Suprapubic skin (tissue), 4 donors: ENCODE data around the gene MED13L. TPM values are rescaled to one million over a fixed set of nuclear protein-coding genes. Genes with fewer than 3 reads are reported as not detected.

ENCODE experiments used
- DNase-seq, 2 donors: peaks; one replicate each; pipeline ENCODE4 v3.0.0-alpha.2; 2019; ENCODE audit warnings: low spot score in 2 of 2
- H3K27ac ChIP-seq: fragments of 200-600 bp; sonication (generic); one replicate; pipeline ENCODE4 v1.5.1; 2019
- H3K27me3 ChIP-seq: fragments of 200-600 bp; sonication (generic); one replicate; pipeline ENCODE4 v1.5.1; 2019
- H3K36me3 ChIP-seq: fragments of 200-600 bp; sonication (generic); one replicate; pipeline ENCODE4 v1.5.1; 2019
- H3K4me1 ChIP-seq: fragments of 200-600 bp; sonication (generic); one replicate; pipeline ENCODE4 v1.5.1; 2019
- H3K4me3 ChIP-seq: fragments of 200-600 bp; sonication (generic); one replicate; pipeline ENCODE4 v1.5.1; 2019; ENCODE audit warnings: mild to moderate bottlenecking
- H3K9me3 ChIP-seq: fragments of 200-600 bp; sonication (generic); one replicate; pipeline ENCODE4 v1.5.1; 2019
- CTCF ChIP-seq, 2 donors: fragments of 200-600 bp in 1 of 2; fragments of 450-650 bp in 1 of 2; sonication (generic) in 1 of 2; IDR thresholded peaks; one replicate each; pipeline ENCODE4 v1.5.1; 2016 to 2019; ENCODE audit warnings: antibody characterized with exemption in 2 of 2, mild to moderate bottlenecking in 1 of 2, moderate library complexity in 1 of 2
- EP300 ChIP-seq: sonication (generic); formaldehyde crosslinking; IDR thresholded peaks from one replicate; pipeline ENCODE4 v1.6.1; 2017; ENCODE audit warnings: antibody characterized with exemption
- POLR2A ChIP-seq, 2 donors: fragments of 450-650 bp; IDR thresholded peaks; one replicate each; pipeline ENCODE4 v1.6.1; 2017; ENCODE audit warnings: antibody characterized with exemption in 2 of 2, mild to moderate bottlenecking in 2 of 2, moderate library complexity in 2 of 2
- POLR2AphosphoS5 ChIP-seq, 3 donors: sonication (generic); formaldehyde crosslinking; IDR thresholded peaks; one replicate each; pipeline ENCODE4 v1.6.1; 2017; ENCODE audit warnings: antibody characterized with exemption in 3 of 3
- WGBS: methylation state at CpG from one replicate; pipeline ENCODE4 v1.1.5; 2018; 5-methylcytosine and 5-hydroxymethylcytosine counted together
- total RNA-seq, 4 donors: library from RNA; depleted of rRNA; stranded (reverse); fragments of >200 nt; gene quantifications; one replicate each; pipeline ENCODE4 v1.1.0, GENCODE V29; 2016

Gene MED13L
- total RNA-seq, 4 donors from 2014 or later, result 173 to 418 (median 228) TPM

GRCh38 chr12:116209503-116209902, 68.0 kb downstream of the MED13L start:
- no peak for DNase-seq
- Histone ChIP-seq H3K27ac (no peak overlapping the region), H3K4me3 (no peak overlapping the region), H3K27me3 (no peaks in the 10 kb centered on the region), H3K9me3 (no peaks in the 10 kb centered on the region), H3K4me1 (peaks cover 28% of the 10 kb centered on the region), H3K36me3 (no peaks in the 10 kb centered on the region)
- no peak for TF ChIP-seq CTCF (IDR thresholded peaks at IDR 0.05)
- no peak for TF ChIP-seq POLR2A (IDR thresholded peaks at IDR 0.05)
- no peak for TF ChIP-seq POLR2AphosphoS5 (IDR thresholded peaks at IDR 0.05)
- no peak for TF ChIP-seq EP300
- WGBS, result 87% methylated on average over 2 of the region's 2 CpGs

GRCh38 chr12:116207274-116207673, 70.2 kb downstream of the MED13L start:
- Histone ChIP-seq H3K4me3 (no peak overlapping the region), H3K4me1 (peaks cover 29% of the 10 kb centered on the region), H3K36me3 (no peaks in the 10 kb centered on the region), H3K9me3 (no peaks in the 10 kb centered on the region), H3K27me3 (no peaks in the 10 kb centered on the region), H3K27ac (no peak overlapping the region)
- WGBS, result 95% methylated on average over 3 of the region's 3 CpGs
- no peak for DNase-seq
- no peak for TF ChIP-seq EP300
- no peak for TF ChIP-seq POLR2A (IDR thresholded peaks at IDR 0.05)
- TF ChIP-seq POLR2AphosphoS5 (IDR thresholded peaks at IDR 0.05), result no peak
- TF ChIP-seq CTCF (IDR thresholded peaks at IDR 0.05), result no peak

GRCh38 chr12:116206828-116207227, 70.7 kb downstream of the MED13L start:
- Histone ChIP-seq H3K36me3 (no peaks in the 10 kb centered on the region), H3K4me1 (peaks cover 28% of the 10 kb centered on the region), H3K27me3 (no peaks in the 10 kb centered on the region), H3K9me3 (no peaks in the 10 kb centered on the region), H3K27ac (no peak overlapping the region), H3K4me3 (no peak overlapping the region)
- TF ChIP-seq CTCF (IDR thresholded peaks at IDR 0.05), result no peak
- TF ChIP-seq EP300, result no peak
- no peak for TF ChIP-seq POLR2A (IDR thresholded peaks at IDR 0.05)
- WGBS, result 93% methylated on average over 3 of the region's 3 CpGs
- DNase-seq, result no peak

- H3K9me3 ChIP-seq, result no peaks in the 10 kb centered on the region
- no peak overlapping the region for H3K27ac ChIP-seq
- peaks cover 35% of the 10 kb centered on the region for H3K4me1 ChIP-seq
- no peaks in the 10 kb centered on the region for H3K27me3 ChIP-seq
- TF ChIP-seq CTCF (IDR thresholded peaks at IDR 0.05) (no peak), POLR2A (IDR thresholded peaks at IDR 0.05) (no peak), POLR2AphosphoS5 (IDR thresholded peaks at IDR 0.05) (no peak), EP300 (no peak)
- WGBS, result 92% methylated on average over 3 of the region's 3 CpGs
- no peak overlapping the region for H3K4me3 ChIP-seq
- DNase-seq, result no peak
- H3K36me3 ChIP-seq, result no peaks in the 10 kb centered on the region
Measured at GRCh38 chr12:116204785-116205184, 72.7 kb downstream of the MED13L start.

GRCh38 chr12:116204169-116204568, 73.3 kb downstream of the MED13L start:
- Histone ChIP-seq H3K27me3 (no peaks in the 10 kb centered on the region), H3K4me3 (no peak overlapping the region), H3K4me1 (peaks cover 35% of the 10 kb centered on the region), H3K27ac (no peak overlapping the region), H3K36me3 (no peaks in the 10 kb centered on the region), H3K9me3 (no peaks in the 10 kb centered on the region)
- TF ChIP-seq EP300 (no peak), POLR2A (IDR thresholded peaks at IDR 0.05) (no peak), CTCF (IDR thresholded peaks at IDR 0.05) (no peak), POLR2AphosphoS5 (IDR thresholded peaks at IDR 0.05) (no peak)
- DNase-seq, result no peak
- WGBS, result 85% methylated on average over 4 of the region's 4 CpGs
